Transverse colon (tissue), 4 donors: ENCODE data around the gene ZNF586. TPM values are rescaled to one million over a fixed set of nuclear protein-coding genes. Genes with fewer than 3 reads are reported as not detected.
A peak's percentile ranks its signal among the peaks of the same experiment; 100 is the strongest.

Experiments
- DNase-seq: peaks from one replicate; pipeline ENCODE4 v3.0.0-alpha.2; 2019
- H3K27ac ChIP-seq, 4 donors: fragments of 200-600 bp; sonication (generic); 2 replicates each; pipeline ENCODE4 v1.5.1; 2016 to 2018; ENCODE audit warnings: inconsistent platforms in 4 of 4
- H3K27me3 ChIP-seq: fragments of 200-600 bp; sonication (generic); 2 replicates; pipeline ENCODE4 v1.5.1; 2017; ENCODE audit warnings: inconsistent platforms
- H3K36me3 ChIP-seq, 4 donors: fragments of 200-600 bp; sonication (generic); 2 replicates each; pipeline ENCODE4 v1.5.1; 2017 to 2019; ENCODE audit warnings: inconsistent platforms in 4 of 4
- H3K4me1 ChIP-seq, 4 donors: fragments of 200-600 bp; sonication (generic); 2 replicates each; pipeline ENCODE4 v1.5.1; 2017 to 2020; ENCODE audit warnings: inconsistent platforms in 4 of 4
- H3K4me3 ChIP-seq, 4 donors: fragments of 200-600 bp; sonication (generic); 1 replicate in 1 of 4; 2 replicates in 3 of 4; pipeline versions ENCODE4 v1.5.1 to v1.6.1; 2017 to 2019; ENCODE audit warnings: inconsistent platforms in 4 of 4
- H3K9me3 ChIP-seq, 2 donors: fragments of 200-600 bp; sonication (generic); 2 replicates each; pipeline ENCODE4 v1.5.1; 2017 to 2019; ENCODE audit warnings: inconsistent platforms in 2 of 2
- CTCF ChIP-seq, 5 experiments: fragments of 200-600 bp in 3 of 5; fragments of 450-650 bp in 2 of 5; sonication (generic) in 3 of 5; IDR thresholded peaks; 1 replicate in 2 of 5; 2 replicates in 3 of 5; pipeline ENCODE4 v1.5.1; 2016 to 2017; ENCODE audit warnings: antibody characterized with exemption in 5 of 5, inconsistent platforms in 3 of 5, mild to moderate bottlenecking in 2 of 5, moderate library complexity in 1 of 5
- EP300 ChIP-seq: sonication (generic); formaldehyde crosslinking; IDR thresholded peaks from one replicate; pipeline ENCODE4 v1.6.1; 2017; ENCODE audit warnings: antibody characterized with exemption, low read depth
- POLR2A ChIP-seq: fragments of 450-650 bp; IDR thresholded peaks from one replicate; pipeline ENCODE4 v1.6.1; 2016; ENCODE audit warnings: antibody characterized with exemption, mild to moderate bottlenecking, moderate library complexity
- POLR2AphosphoS5 ChIP-seq, 3 donors: sonication (generic); formaldehyde crosslinking; IDR thresholded peaks; one replicate each; pipeline ENCODE4 v1.6.1; 2016; ENCODE audit warnings: antibody characterized with exemption in 3 of 3
- WGBS, 2 donors: methylation state at CpG; one replicate each; pipeline ENCODE4 v1.1.5; 2018; ENCODE audit warnings: low coverage in 1 of 2; 5-methylcytosine and 5-hydroxymethylcytosine counted together
- in situ Hi-C, 4 donors: fragments of 200-750 bp; cut with MboI; loops; one replicate each; pipeline versions ENCODE4 v1.15.0 to v1.15.1; 2017; ENCODE audit warnings: low sequenced_read_pairs in 3 of 4, low pct_ligation_motif_present in 1 of 4, low pct_unique_long_range_greater_than_20kb in 1 of 4
- intact Hi-C: fragments of 100-400 bp; cut with DNase I; formaldehyde crosslinking; loops from one replicate; pipeline ENCODE4 v1.15.1; 2023; ENCODE audit warnings: low total_unique reads
- total RNA-seq, 4 donors: library from RNA; depleted of rRNA; stranded (reverse); fragments of >200 nt; gene quantifications; one replicate each; pipeline ENCODE4 v1.1.0, GENCODE V29; 2016

Gene ZNF586
- total RNA-seq, 4 donors from 2014 or later, result 20.8 to 79.2 (median 27.3) TPM

GRCh38 chr19:57813919-57814504 is 44.5 kb downstream of the ZNF586 start:
- H3K9me3 ChIP-seq, result no peaks in the 10 kb centered on the region
- in situ Hi-C loops (no loop called here), intact Hi-C loops (no loop called here)
- TF ChIP-seq POLR2AphosphoS5 (IDR thresholded peaks at IDR 0.05), result peak in 1 of 3 donors; percentile 32
- TF ChIP-seq CTCF (IDR thresholded peaks at IDR 0.05), result no peak
- no peaks in the 10 kb centered on the region for H3K27me3 ChIP-seq
- peaks cover 4 to 43% (median 28%) of the 10 kb centered on the region in 4 donors for H3K4me1 ChIP-seq
- peak; percentile 50 for DNase-seq
- peak overlapping the region; percentile 83 to 88 (median 86) for H3K27ac ChIP-seq
- peaks cover 0 to 16% (median 3%) of the 10 kb centered on the region in 4 donors for H3K36me3 ChIP-seq
- peak overlapping the region; percentile 53 to 72 (median 70) for H3K4me3 ChIP-seq
- WGBS, 2 donors, result 8 to 21% methylated on average over 2 to 13 of the region's 13 CpGs

GRCh38 chr19:57814505-57815246 is 45.2 kb downstream of the ZNF586 start, which contains the start of gene ZNF552:
Gene ZNF552 (minus strand): TSS chr19:57814913. CDS start chr19:57814743, 170 bp downstream.
- 1% methylated on average over 42 of the region's 50 CpGs; no CpG with 5 or more reads in 1 of the 2 donors for WGBS, 2 donors
- in situ Hi-C loops, result no loop called here
- H3K27me3 ChIP-seq, result no peaks in the 10 kb centered on the region
- H3K27ac ChIP-seq, result peak within 1 kb of the TSS; percentile 83 to 88 (median 86)
- TF ChIP-seq EP300, result no peak
- peak; percentile 92 for TF ChIP-seq POLR2A
- peak in 1 of 5 experiments; percentile 12 for TF ChIP-seq CTCF (IDR thresholded peaks at IDR 0.05)
- TF ChIP-seq POLR2AphosphoS5 (IDR thresholded peaks at IDR 0.05), result peak; percentile 92 to 97 (median 92)
- no peaks in the 10 kb centered on the region for H3K9me3 ChIP-seq
- intact Hi-C loops, result no loop called here
- DNase-seq, result peak; percentile 90
- H3K4me3 ChIP-seq, result peak within 1 kb of the TSS; percentile 53 to 72 (median 70)
- H3K36me3 ChIP-seq, result peaks cover 0 to 9% (median 2%) of the 10 kb centered on the region in 4 donors
- H3K4me1 ChIP-seq, result peaks cover 4 to 43% (median 28%) of the 10 kb centered on the region in 4 donors

- peaks cover 0 to 6% (median 0%) of the 10 kb centered on the region in 4 donors for H3K36me3 ChIP-seq
- DNase-seq, result no peak
- intact Hi-C loops, result no loop called here
- H3K9me3 ChIP-seq, result no peaks in the 10 kb centered on the region
- in situ Hi-C loops, result no loop called here
- H3K4me3 ChIP-seq, result peak overlapping the region in 3 of 4 donors; percentile 70 to 72 (median 71)
- peak overlapping the region; percentile 83 to 88 (median 86) for H3K27ac ChIP-seq
- TF ChIP-seq POLR2AphosphoS5 (IDR thresholded peaks at IDR 0.05) (no peak), CTCF (IDR thresholded peaks at IDR 0.05) (peak in 1 of 5 experiments; percentile 3), EP300 (no peak)
- peaks cover 4 to 43% (median 31%) of the 10 kb centered on the region in 4 donors for H3K4me1 ChIP-seq
- 83 to 88% methylated on average over 3 to 17 of the region's 17 CpGs for WGBS, 2 donors
- no peaks in the 10 kb centered on the region for H3K27me3 ChIP-seq
These were observed 46.0 kb downstream of the ZNF586 start for GRCh38 chr19:57815247-57816075.

- Histone ChIP-seq H3K36me3 (peaks cover 0 to 6% (median 0%) of the 10 kb centered on the region in 4 donors), H3K27ac (no peak overlapping the region), H3K4me3 (no peak overlapping the region), H3K9me3 (no peaks in the 10 kb centered on the region), H3K27me3 (no peaks in the 10 kb centered on the region), H3K4me1 (peaks cover 4 to 44% (median 34%) of the 10 kb centered on the region in 4 donors)
- 67 to 91% methylated on average over 1 to 7 of the region's 7 CpGs for WGBS, 2 donors
- in situ Hi-C loops, result no loop called here
- DNase-seq, result no peak
- TF ChIP-seq CTCF (IDR thresholded peaks at IDR 0.05), result no peak
- TF ChIP-seq POLR2AphosphoS5 (IDR thresholded peaks at IDR 0.05), result no peak
- TF ChIP-seq POLR2A, result no peak
- no peak for TF ChIP-seq EP300
- intact Hi-C loops, result no loop called here
These were observed 47.2 kb downstream of the ZNF586 start for GRCh38 chr19:57816652-57817051.
